GM18868 (cell line): ENCODE results near the gene ZFP57.
"Not testable (repeated sequence)": the region's sequence is repeated elsewhere in the genome, so short reads cannot be mapped to it uniquely, and the experiment has no call there.

ENCODE experiments used
- ATAC-seq: cut with Tn5 transposase; IDR thresholded peaks from one replicate; pipeline ENCODE4 v1.9.1; 2021; ENCODE audit warnings: mild to moderate bottlenecking, moderate library complexity; ENCODE audit not compliant: unreplicated experiment

The ZFP57 gene

DNA sequence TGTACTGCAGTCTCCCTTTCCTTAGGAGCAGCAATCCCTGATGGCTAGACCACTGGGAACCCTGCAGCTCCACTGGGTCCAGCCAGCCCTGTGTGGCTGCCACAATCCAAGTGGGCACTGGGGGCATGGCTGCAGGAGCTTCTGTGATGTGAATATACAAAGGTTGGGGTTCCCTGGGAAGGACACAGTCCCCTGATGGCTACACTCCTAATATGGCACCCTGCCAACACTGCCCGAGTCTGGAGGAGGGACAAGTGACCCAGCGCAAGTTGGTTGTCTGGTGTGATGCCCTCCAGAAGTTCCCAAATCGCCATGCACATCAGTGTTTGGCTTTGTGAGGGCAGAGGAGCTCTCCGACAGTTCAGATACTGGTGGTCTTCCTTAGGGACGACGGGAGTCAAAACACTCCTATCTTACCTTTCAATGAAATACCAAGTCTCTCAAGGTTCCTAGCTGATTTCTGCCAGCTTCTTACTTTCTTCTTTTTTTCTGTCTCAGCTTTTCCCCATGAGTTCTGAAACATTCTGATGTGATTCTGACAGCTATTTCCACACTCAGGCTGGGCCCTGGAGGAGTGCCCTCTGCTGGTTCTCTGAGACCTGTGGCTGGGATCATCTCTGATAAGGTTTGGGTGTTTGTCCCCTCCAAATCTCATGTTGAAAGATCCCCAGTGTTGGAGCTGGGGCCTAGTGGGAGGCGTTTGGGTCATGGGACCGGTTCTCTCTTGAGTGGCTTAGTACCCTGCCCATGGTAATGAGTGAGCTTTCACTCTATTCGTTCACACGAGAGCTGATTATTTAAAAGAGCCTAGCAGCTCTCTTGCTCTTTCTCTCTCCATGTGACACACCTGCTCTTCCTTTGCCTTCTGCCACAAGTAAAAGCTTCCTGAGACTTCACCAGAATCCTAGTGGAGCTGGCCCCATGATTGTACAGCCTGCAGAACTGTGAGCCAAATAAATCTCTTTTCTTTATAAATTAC lies 15.5 kb upstream of the ZFP57 start:
- no peak for ATAC-seq

DNA sequence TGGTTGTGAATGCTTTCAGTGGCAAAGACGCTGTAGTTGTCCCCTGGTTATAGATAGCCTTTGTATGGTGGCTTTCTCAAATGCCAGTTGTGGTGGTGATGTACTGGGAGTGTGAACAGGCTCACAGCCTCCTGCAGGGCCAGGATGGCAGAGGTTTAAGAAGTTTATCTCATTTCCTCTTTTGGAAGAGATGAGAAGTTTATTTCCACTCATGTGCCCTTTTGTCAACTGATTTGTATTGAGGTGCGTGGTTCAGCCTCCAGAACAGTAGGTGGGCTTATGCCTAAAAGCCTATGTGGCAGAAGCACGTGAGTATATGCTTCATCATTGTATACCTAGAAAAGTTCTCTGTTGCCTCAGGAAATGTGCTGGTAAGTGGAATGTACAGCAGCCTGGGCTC lies 13.7 kb upstream of the ZFP57 start:
- no peak for ATAC-seq

DNA sequence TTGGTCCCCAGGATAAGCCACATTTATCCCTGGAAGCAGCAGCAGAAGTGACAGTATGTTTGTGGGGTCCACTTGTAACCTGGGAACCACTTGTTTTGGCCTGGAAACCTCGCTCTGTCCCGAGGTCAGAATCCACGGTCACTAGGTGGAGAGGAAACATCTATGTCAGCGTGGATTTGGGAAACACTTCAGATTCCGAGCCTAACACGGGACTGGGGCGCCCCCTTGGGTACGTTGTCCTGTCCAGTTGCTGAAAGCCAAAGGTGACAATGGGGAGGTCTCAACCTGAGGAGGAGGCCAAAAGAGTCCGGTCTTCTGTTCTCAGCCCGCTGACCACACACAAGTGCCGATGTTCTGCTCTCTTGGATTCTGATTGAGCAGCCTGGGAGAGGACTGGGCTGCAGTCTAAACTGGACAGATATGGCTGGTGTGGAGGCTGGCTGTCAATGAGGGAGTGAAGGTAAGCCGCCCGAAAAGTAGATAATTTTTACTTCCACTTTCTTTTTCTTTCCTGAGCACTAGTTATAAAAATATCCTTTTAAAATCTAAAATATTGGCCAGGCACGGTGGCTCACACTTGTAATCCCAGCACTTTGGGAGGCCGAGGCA lies 4.9 kb upstream of the ZFP57 start:
- ATAC-seq: no peak

DNA sequence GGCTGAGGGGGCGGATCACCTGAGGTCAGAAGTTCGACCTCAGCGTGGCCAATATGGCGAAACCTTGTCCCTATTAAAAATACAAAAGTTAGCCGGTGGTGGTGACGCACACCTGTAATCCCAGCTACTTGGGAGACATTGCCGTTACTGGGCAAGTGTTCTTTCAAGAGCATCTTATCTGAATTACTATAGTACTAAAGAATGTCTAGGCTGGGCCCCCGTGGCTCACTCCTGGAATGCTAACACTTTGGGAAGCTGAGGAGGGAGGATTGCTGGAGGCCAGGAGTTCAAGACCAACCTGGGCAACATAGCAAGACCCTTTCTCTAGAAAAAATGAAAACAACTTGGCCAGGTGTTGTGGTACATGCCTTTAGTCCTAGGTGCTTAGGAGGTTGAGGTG lies 859 bp upstream of the ZFP57 start:
- no peak for ATAC-seq

DNA sequence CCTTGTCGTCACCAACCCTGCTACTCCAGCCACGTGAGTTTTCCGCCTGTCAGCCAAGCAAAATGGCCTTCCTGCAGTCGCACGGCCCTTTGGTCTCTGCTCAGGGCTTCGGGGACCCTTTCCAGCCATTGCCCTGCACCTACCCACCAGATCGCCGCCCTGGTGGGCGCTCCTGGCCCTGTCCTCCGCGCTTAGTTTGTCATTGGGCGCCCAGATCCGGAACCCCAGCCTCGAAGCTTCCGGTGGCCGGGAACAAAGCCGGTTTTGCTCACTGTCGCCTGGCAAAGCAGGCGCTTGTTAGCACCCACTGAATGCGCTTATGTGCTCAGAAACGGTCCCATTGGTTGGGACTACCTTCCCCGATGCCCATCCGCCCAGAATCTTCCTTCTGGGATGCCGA lies 536 bp downstream of the ZFP57 start:
- no peak for ATAC-seq

DNA sequence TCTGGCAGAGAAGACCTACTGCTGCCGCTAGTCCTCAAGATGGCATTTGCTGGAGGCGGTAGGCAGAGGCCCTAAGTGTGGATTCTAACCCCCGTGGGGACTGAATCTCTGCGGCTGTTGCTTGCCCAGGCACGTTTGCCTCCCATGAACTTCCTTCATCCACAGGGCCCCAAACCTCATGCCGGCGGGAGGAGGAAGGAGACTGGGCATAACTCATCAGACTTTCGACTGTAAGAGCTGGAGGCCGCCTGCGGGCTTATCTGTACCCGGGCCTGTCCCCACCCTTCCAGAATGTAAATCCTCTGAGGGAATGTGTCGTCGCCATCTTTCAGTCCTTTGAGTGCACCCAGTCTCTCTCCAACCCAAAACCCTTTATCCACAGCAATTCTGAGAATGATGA lies 990 bp downstream of the ZFP57 start:
- no peak for ATAC-seq

DNA sequence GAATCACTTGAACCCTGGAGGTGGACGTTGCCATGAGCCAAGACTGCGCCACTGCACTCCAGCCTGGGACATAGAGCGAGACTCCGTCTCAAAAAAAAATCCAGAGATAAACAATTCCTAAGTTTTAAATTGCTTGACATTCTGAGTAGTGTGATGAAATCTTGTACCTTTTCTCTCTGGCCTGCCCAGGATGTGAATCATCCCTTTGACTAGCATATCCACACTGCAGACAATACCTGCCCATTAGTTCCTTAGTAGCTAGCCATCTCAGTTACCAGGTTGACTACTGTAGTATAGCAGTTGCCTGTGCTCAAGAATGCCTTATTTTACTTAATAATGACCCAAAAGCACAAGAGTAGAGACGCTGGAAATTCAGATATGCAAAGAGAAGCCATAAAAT lies 2.8 kb downstream of the ZFP57 start:
- no peak for ATAC-seq

DNA sequence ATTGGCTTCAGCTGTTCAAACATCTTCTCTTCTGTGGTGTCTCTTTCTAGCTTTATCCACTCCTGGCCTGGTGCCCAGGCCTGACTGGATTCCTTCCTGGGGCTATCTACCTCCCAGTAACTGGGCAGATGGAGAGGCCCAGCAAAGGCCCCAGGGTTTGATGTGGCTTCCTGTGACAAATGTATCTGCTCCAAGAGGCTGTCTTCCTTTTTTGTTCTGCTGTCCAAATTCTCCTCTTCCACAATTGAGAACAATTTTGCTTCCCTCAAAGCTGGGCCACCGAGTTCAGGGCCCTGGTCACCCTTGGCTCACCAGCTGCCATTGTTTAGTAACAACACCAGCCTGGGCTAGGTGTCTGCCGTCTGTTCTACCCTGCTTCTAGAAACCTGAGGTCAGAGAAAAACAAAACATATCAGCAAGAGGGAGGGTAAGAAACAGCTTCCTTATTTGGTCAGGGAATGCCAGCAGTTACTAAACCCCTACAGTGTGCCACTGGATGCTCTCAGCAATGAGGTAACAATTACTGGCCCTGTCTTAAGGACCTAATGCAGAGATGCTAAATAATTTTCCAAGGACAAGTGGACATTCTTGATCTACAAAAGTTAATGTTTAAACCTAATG lies 3.9 kb downstream of the ZFP57 start:
- no peak for ATAC-seq

DNA sequence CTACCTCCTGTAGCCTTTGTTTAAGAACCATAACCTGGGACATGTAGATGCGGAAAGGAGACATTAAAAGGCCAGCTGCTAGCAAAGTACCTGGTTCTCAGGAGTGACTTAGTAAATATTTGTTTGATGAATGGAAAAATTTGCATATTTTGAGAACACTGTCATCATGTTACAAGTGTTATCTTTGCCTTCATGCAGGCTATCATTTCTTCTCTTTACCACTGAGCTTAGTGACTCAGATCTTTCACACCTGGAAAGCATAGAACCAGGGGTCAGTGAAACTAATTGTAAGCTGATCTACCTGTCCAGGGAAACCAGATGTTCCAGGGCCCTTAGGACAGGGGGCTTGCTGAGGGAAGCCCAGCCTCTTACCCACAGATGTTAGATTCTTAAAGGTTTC lies 5.4 kb downstream of the ZFP57 start:
- no peak for ATAC-seq

DNA sequence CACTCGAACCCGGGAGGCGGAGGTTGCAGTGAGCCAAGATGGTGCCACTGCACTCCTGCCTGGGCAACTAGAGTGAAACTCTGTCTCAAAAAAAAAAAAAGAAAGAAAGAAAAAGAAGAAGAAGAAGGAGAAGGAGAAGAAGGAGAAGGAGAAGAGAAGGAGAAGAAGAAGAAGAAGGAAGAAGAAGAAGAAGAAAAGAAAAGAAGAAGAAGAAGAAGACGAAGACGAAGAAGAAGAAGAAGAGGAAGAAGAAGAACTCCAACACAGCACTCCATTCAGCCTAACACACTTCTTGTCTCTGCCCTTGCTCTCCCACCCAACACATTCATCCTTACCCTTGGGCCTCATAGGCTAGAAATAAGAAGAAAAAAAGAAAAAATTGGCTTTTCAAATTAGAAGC lies 6.9 kb downstream of the ZFP57 start:
- ATAC-seq: no peak

DNA sequence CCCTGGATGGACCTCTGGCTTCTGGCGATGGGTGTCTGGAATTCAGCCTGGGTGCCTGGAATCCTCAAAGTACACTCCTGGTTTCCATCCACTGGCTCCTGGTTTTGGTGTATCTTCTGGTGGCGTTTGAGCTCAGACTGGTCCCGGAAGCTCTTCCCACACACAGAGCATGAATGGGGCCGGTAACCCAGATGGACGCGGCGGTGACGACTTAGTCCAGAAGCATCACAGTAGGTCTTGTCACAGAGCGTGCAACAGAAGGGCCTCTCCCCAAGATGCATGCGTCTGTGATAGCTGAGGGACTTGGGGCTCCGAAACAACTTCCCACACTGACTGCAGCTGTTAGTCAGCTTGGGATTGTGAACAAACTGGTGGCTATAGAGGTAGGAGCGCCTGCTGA lies 7.8 kb downstream of the ZFP57 start:
- no peak for ATAC-seq

DNA sequence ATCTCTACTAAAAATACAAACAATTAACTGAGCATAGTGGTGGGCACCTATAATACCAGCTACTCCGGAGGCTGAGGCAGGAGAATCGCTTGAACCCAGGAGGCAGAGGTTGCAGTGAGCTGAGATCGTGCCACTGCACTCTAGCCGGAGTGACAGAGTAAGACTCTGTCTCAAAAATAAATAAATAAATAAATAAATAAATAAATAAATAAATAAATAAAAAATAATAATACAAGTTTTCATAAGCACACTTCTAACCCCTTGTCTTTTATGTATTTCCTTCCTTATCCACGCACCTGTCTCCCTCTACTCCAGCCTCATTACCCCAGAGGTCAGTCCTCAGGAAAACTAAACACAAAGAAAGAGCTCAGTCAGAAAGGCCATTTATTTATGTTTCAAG lies 8.8 kb downstream of the ZFP57 start:
- ATAC-seq: not testable (repeated sequence)

DNA sequence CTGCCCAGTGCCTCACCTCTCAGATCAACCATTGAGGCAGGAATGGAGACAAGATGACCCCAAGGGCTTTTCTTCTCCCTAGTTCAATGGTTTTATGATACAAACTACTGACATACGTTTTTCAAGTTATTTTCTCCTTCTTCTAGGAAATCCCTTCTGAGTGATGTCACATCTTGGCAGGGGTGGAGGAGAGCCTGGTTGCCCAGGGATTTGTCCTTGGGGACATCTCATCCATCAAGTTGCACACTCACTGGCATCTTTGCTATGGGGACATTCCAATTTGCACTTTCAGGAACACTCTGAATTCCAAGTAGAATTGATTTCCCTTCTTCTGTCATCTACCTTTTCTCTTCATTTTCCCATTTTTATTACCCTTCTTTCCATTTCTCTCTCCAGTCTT lies 9.9 kb downstream of the ZFP57 start:
- ATAC-seq: no peak

DNA sequence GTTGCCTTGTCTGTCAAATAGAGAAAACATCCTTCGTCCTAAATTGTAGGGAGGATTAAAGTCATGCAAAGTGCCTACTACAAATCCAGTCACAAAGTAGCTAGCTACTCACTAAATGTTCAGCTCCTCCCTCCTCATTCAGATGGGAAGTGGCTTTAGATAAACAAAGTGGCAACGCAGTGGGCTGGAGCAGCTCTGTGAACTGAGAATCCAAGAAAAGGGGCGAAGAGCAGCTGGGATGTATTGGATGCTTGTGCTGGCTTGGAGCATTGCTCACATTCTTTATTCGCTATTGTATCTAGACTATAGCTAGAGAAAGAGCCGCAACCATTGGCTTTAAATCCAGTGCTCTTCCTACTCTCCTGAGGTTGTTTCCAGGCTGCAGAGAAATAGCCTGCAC lies 13.8 kb downstream of the ZFP57 start:
- no peak for ATAC-seq

DNA sequence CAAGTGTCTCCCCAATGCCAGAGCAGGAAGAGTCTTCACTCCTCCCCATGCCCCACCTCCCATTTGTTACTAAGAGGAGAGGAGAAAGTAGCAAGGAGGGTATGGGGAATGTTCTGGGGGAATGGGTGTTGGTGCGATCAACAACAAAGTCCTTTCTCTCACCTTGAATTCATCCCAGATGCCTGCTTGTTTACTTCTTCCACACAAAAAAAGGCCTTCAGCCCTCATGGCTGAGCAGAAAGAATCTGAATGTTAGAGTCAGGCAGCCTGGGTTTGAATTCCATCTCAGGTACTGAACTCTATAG lies 14.2 kb downstream of the ZFP57 start:
- no peak for ATAC-seq

DNA sequence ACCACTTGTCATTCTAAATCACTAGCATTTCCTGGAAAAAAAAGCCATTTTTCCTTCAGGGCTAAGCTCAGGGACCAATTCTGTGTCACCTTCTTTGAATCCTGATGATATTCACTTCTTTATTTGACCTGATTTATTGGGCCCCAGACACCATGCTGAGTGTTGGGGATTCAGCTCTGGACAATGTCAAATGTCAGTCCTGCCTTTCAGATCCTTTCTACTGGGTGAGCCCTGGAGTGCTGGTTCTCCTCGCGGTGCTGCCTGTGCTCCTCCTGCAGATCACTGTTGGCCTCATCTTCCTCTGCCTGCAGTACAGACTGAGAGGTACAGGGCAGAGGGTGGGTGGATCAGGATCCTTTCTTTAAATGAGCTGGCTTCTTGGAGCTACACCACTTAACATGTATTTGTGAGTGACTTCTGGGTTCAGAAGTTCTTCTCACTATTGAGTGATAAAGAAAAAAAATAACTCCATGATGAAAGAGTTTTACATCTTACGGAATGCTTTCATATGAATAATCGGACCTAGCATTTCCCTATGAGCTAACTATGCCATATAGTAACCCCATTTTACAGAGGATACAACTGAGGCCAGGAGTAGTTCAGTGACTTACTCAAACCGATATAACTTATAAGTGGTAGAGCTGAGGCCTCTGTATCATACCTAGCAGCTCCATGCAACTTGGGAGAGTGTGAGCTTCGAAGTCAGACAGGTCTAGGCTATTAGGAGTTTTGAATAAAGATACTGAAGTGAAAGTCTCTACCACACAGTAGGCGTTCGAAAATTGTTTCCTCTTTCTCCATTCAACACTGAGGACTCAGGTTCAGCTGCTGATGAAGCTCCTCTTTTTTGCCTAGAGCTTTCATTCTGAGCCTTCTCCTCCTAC lies 14.8 kb downstream of the ZFP57 start:
- ATAC-seq: no peak

DNA sequence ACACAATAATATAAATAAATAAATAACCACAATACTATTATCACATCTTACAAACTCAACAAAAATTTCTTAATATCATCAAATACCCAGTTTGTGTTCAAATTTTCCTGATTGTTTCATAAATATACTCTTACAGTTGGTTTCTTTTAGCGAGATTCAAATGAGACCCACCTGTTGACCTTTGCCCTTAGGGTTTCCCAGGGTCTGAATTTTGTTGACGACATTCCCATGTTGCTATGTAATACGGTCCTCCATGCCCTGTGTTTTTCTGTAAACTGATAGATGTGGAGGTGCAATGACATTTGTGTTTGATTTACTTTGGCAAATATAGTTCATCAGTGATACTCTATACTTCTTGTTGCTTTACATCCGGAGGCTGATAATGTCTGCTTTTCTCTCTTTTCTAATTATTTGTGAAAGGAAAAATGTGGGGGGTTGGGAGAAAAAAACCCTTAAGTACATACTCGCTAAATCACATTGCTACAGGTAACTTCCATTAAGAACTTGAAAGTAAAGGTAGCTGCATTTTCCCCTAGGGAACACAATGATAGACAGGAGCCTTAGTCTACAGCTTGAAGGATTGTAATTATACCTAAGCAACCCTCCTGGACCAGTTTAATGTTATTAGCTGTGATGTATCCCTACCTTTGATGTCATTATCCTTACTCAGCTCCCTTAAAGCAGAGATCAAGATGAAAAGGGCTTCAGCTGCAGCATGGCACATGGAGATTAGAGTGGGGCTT lies 17.5 kb downstream of the ZFP57 start:
- ATAC-seq: no peak

DNA sequence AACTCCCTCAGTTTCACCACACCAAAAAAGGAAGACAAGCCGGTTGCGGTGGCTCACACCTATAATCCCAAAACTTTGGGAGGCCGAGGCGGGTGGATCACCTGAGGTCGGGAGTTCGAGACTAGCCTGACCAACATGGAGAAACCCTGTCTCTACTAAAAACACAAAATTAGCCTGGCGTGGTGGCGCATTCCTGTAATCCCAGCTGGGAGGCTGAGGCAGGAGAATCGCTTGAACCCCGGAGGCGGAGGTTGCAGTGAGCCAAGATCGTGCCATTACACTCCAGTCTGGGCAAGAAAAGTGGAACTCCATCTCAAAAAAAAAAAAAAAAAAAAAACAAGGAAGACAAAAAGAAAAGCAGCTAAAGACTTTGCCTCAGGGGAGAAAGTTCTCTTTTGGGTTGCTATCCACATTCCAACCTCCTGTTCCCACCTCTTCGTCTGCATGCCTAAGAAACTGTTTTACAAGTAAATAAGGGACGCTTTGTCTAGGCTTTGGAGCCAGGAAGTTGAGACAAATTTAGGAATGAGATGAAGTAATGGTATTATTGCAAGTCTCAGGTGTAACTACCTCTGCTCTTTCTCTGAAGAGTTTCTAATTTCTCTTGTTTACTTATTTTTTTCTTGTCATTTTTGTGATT lies 19.3 kb downstream of the ZFP57 start:
- ATAC-seq: not testable (repeated sequence)

DNA sequence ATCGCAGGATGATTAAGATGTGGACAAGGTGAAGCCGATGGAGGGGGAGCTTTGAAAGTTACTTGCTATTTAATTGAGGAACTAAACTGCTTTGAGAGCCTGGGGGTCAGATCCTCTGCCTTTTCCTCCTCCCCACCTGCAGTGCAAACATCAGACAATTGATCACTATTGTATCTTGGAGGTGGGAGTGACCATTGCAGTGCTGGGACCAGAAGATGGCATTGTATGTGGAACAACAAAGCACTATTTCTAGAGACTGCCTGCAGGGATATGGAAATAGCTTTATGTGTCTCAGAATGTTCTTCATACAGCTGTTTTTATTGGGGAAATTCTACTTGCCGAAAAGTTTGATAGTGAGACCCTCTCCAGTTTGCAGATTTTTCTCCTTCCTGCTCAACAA lies 19.9 kb downstream of the ZFP57 start:
- ATAC-seq: no peak

DNA sequence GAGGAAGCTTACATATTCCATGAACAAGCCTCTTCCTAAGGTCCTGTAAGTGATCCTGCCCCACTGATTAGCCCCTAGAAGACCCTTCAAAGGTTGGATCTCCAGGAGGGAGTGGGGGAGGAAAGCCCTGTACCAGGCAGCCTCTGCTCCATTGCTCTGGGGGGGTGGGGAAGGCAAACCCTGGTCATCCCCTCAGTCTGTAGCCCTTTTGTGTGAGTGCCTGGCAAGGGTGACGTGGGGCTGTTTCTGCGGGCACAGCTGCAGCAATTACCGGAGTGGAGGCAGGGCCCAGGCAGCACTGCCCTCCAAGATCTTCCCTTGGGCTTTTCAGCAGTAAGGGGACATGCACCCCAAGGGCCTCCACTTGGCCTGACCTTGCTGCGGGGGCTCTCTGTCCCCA lies 24.2 kb downstream of the ZFP57 start, which contains the start of gene MOG:
MOG (plus strand) TSS at position 295 of the 400 bp plus-strand sequence. CDS start 118 bp downstream, outside the sequence.
- ATAC-seq: no peak
